HepG2 (cell line): ENCODE results near the gene RMDN2. TPM values are rescaled to one million over a fixed set of nuclear protein-coding genes. Genes with fewer than 3 reads are reported as not detected.

Experiments used
- GATAD2A ChIP-seq: IDR thresholded peaks from 2 replicates; pipeline ENCODE4 v1.6.1; 2016
- KMT2B ChIP-seq: IDR thresholded peaks from 2 replicates; pipeline ENCODE4 v1.6.1; 2016; ENCODE audit warnings: missing genetic modification reagents, missing compliant biosample characterization
- LCORL ChIP-seq, 2 experiments: fragments of 450-650 bp in 1 of 2; sonication (generic) in 1 of 2; formaldehyde crosslinking in 1 of 2; IDR thresholded peaks; 2 replicates each; pipeline versions ENCODE4 v1.5.0 to v1.6.1; 2017 to 2020; ENCODE audit warnings: antibody characterized with exemption in 1 of 2, missing genetic modification reagents in 1 of 2
- MAX ChIP-seq: IDR thresholded peaks from 2 replicates; pipeline ENCODE4 v1.6.1; 2012; ENCODE audit warnings: inconsistent platforms
- NFYC ChIP-seq: IDR thresholded peaks from 2 replicates; pipeline ENCODE4 v1.6.1; 2016; ENCODE audit warnings: missing genetic modification reagents, missing compliant biosample characterization
- NR2F1 ChIP-seq, 2 experiments: fragments of 450-650 bp in 1 of 2; formaldehyde crosslinking in 1 of 2; IDR thresholded peaks; 2 replicates each; pipeline versions ENCODE4 v1.5.0 to v1.6.1; 2016 to 2020; ENCODE audit warnings: mild to moderate bottlenecking in 1 of 2, missing compliant biosample characterization in 1 of 2, missing genetic modification reagents in 1 of 2, moderate library complexity in 1 of 2
- SIX4 ChIP-seq: sonication (generic); formaldehyde crosslinking; IDR thresholded peaks from 2 replicates; pipeline ENCODE4 v1.4.0; 2020; ENCODE audit warnings: missing genetic modification reagents
- SOX13 ChIP-seq, 3 experiments: fragments of 450-650 bp in 1 of 3; sonication (generic) in 1 of 3; formaldehyde crosslinking in 1 of 3; IDR thresholded peaks in 2 of 3; conservative IDR thresholded peaks in 1 of 3; 2 replicates each; pipeline versions ENCODE4 v1.5.0 to v1.6.1; 2016 to 2020; ENCODE audit warnings: antibody characterized with exemption in 1 of 3, mild to moderate bottlenecking in 1 of 3, missing compliant biosample characterization in 1 of 3, missing genetic modification reagents in 1 of 3, moderate library complexity in 1 of 3
- TBX3 ChIP-seq: fragments of 450-650 bp; IDR thresholded peaks from 2 replicates; pipeline ENCODE4 v1.6.1; 2017; ENCODE audit warnings: antibody characterized with exemption, mild to moderate bottlenecking, inconsistent platforms, borderline replicate concordance
- TFDP2 ChIP-seq: sonication (generic); formaldehyde crosslinking; IDR thresholded peaks from 2 replicates; pipeline ENCODE4 v1.4.0; 2020; ENCODE audit warnings: missing genetic modification reagents
- TMF1 ChIP-seq: sonication (generic); formaldehyde crosslinking; IDR thresholded peaks from 2 replicates; pipeline ENCODE4 v1.8.1; 2022; ENCODE audit warnings: low read depth, missing genetic modification reagents
- ZBED4 ChIP-seq: sonication (generic); formaldehyde crosslinking; IDR thresholded peaks from 2 replicates; pipeline ENCODE4 v1.4.0; 2020; ENCODE audit warnings: missing genetic modification reagents, borderline replicate concordance
- ZFP62 ChIP-seq: sonication (generic); formaldehyde crosslinking; IDR thresholded peaks from 2 replicates; pipeline ENCODE4 v1.4.0; 2020; ENCODE audit warnings: missing genetic modification reagents
- ZMYM2 ChIP-seq: sonication (generic); formaldehyde crosslinking; IDR thresholded peaks from 2 replicates; pipeline ENCODE4 v1.8.0; 2022; ENCODE audit warnings: mild to moderate bottlenecking, missing genetic modification reagents
- ZNF256 ChIP-seq: sonication (generic); formaldehyde crosslinking; conservative IDR thresholded peaks from 2 replicates; pipeline ENCODE4 v1.4.0; 2020; ENCODE audit warnings: missing genetic modification reagents
- ZNF503 ChIP-seq: sonication (generic); formaldehyde crosslinking; IDR thresholded peaks from 2 replicates; pipeline ENCODE4 v1.4.0; 2020; ENCODE audit warnings: missing genetic modification reagents
- ZNF556 ChIP-seq: sonication (generic); formaldehyde crosslinking; IDR thresholded peaks from 2 replicates; pipeline ENCODE4 v1.4.0; 2020; ENCODE audit warnings: mild to moderate bottlenecking, missing genetic modification reagents, borderline replicate concordance
- ZNF691 ChIP-seq: sonication (generic); formaldehyde crosslinking; IDR thresholded peaks from 2 replicates; pipeline ENCODE4 v1.4.0; 2020; ENCODE audit warnings: missing genetic modification reagents, low read depth, mild to moderate bottlenecking, borderline replicate concordance
- ZNF782 ChIP-seq: sonication (generic); formaldehyde crosslinking; IDR thresholded peaks from 2 replicates; pipeline ENCODE4 v1.4.0; 2020; ENCODE audit warnings: missing genetic modification reagents, mild to moderate bottlenecking, borderline replicate concordance
- polyA plus RNA-seq, 8 experiments: library from polyadenylated mRNA; depleted of rRNA in 3 of 8; stranded (reverse) in 7 of 8; unstranded in 1 of 8; fragments of >200 nt; fragmentation: Illumina TruSeq in 4 of 8; extraction: Trizol in 4 of 8; gene quantifications; 2 replicates each; pipeline versions ENCODE4 v1.2.1 to v1.2.3, GENCODE V29; 2011 to 2016; ENCODE audit warnings: low read depth in 4 of 8, missing spikeins in 1 of 8, mixed read lengths in 1 of 8; ENCODE audit not compliant: insufficient read depth in 1 of 8
- total RNA-seq, 5 experiments: library from RNA; depleted of rRNA; stranded (reverse); fragments of >200 nt; fragmentation: Illumina TruSeq; extraction: Trizol; gene quantifications; 2 replicates each; pipeline ENCODE4 v1.2.3, GENCODE V29; 2016; ENCODE audit warnings: low read depth in 1 of 5

Gene RMDN2
- total and polyA plus RNA-seq, 2 of the 13 experiments (the other 11 are each of a cell fraction or from before 2014, with no cell fraction given): 2.3 to 8.9 TPM

- TF ChIP-seq NR2F1 (CRISPR knock-in tag; IDR thresholded peaks at IDR 0.05): peak; percentile 90 to 95
- 0 out of 2 replicates have a peak, but pooled peaks have one; percentile 39 for TF ChIP-seq ZMYM2 (CRISPR knock-in tag)
- no peak for TF ChIP-seq LCORL (IDR thresholded peaks at IDR 0.05)
- TF ChIP-seq LCORL (CRISPR knock-in tag; IDR thresholded peaks at IDR 0.05): peak; percentile 94
- no peak for TF ChIP-seq ZNF782 (CRISPR knock-in tag)
- peak; percentile 64; the same call in 1 of the 2 replicates for TF ChIP-seq TFDP2 (CRISPR knock-in tag)
- TF ChIP-seq ZNF256 (CRISPR knock-in tag): peak; percentile 14; the same call in 1 of the 2 replicates
- peak; percentile 98 for TF ChIP-seq TBX3
- peak; percentile 98 for TF ChIP-seq ZNF503 (CRISPR knock-in tag)
- TF ChIP-seq ZFP62 (CRISPR knock-in tag): no peak
- peak; percentile 37; the same call in 1 of the 2 replicates for TF ChIP-seq NFYC
- peak; percentile 66 for TF ChIP-seq KMT2B (CRISPR knock-in tag)
- TF ChIP-seq TMF1 (CRISPR knock-in tag): no peak
- TF ChIP-seq ZNF691 (CRISPR knock-in tag): no peak
- 0 out of 2 replicates have a peak, but pooled peaks have one; percentile 25 for TF ChIP-seq MAX
- TF ChIP-seq ZBED4 (CRISPR knock-in tag): peak; percentile 61; the same call in 1 of the 2 replicates
- TF ChIP-seq SIX4 (CRISPR knock-in tag): peak; percentile 81; the same call in 1 of the 2 replicates
- TF ChIP-seq GATAD2A (CRISPR knock-in tag): peak; percentile 100
- TF ChIP-seq ZNF556 (CRISPR knock-in tag): peak; percentile 61; the same call in 1 of the 2 replicates
- TF ChIP-seq SOX13 (IDR thresholded peaks at IDR 0.05): peak; percentile 89
- TF ChIP-seq SOX13 (CRISPR knock-in tag; conservative IDR thresholded peaks at IDR 0.05 in 1 of 2, IDR thresholded peaks at IDR 0.05 in 1 of 2): peak in 1 of 2 experiments; percentile 97; a peak in 2 of 4 replicates
Observed at GRCh38 chr2:37918742-37919186, 6.3 kb upstream of the RMDN2 start (continued).
